Activated CD4-positive, alpha-beta T cell treated with anti-CD3 and anti-CD28 coated beads for 1 hour (primary cell): ENCODE results near the gene ARID4A.
"Not testable (repeated sequence)": the region's sequence is repeated elsewhere in the genome, so short reads cannot be mapped to it uniquely, and the experiment has no call there.

Source experiments
- DNase-seq: peaks from one replicate; pipeline ENCODE4 v3.0.0-alpha.2; 2020

ARID4A gene

GRCh38 chr14:58298477-58299400 is at the start of gene ARID4A:
ARID4A (plus strand) TSS chr14:58298555; CDS start chr14:58299855, 1,300 bp downstream.
- peak; percentile 16 for DNase-seq

- no peak for DNase-seq
Measured at GRCh38 chr14:58249611-58250010, 48.7 kb upstream of the ARID4A start.

- DNase-seq = no peak
Measured at GRCh38 chr14:58258156-58258555, 40.2 kb upstream of the ARID4A start.

- not testable (repeated sequence) for DNase-seq
Measured at GRCh38 chr14:58262005-58262404, 36.4 kb upstream of the ARID4A start.

- no peak for DNase-seq
Measured at GRCh38 chr14:58265401-58265800, 33.0 kb upstream of the ARID4A start.

GRCh38 chr14:58270628-58271027 is 27.7 kb upstream of the ARID4A start:
- DNase-seq = no peak

- DNase-seq = no peak
Measured at GRCh38 chr14:58272588-58273372, 25.6 kb upstream of the ARID4A start.

- no peak for DNase-seq
Measured at GRCh38 chr14:58274881-58275280, 23.5 kb upstream of the ARID4A start.

GRCh38 chr14:58275527-58276190 is 22.7 kb upstream of the ARID4A start:
- DNase-seq = no peak

GRCh38 chr14:58276208-58276607 is 22.1 kb upstream of the ARID4A start:
- no peak for DNase-seq

GRCh38 chr14:58278177-58278576 is 20.2 kb upstream of the ARID4A start:
- DNase-seq = no peak

GRCh38 chr14:58280954-58281787 is 17.2 kb upstream of the ARID4A start:
- no peak for DNase-seq

- DNase-seq = no peak
Measured at GRCh38 chr14:58281969-58282368, 16.4 kb upstream of the ARID4A start.

GRCh38 chr14:58282925-58283593 is 15.3 kb upstream of the ARID4A start:
- DNase-seq = no peak

- DNase-seq = no peak
Measured at GRCh38 chr14:58283730-58284129, 14.6 kb upstream of the ARID4A start.

GRCh38 chr14:58285132-58285531 is 13.2 kb upstream of the ARID4A start:
- no peak for DNase-seq

- no peak for DNase-seq
Measured at GRCh38 chr14:58287607-58288042, 10.7 kb upstream of the ARID4A start.

GRCh38 chr14:58288106-58288792 is 10.1 kb upstream of the ARID4A start:
- no peak for DNase-seq

GRCh38 chr14:58291646-58292045 is 6.7 kb upstream of the ARID4A start:
- DNase-seq = no peak

- DNase-seq = no peak
Measured at GRCh38 chr14:58292187-58292586, 6.2 kb upstream of the ARID4A start.

- no peak for DNase-seq
Measured at GRCh38 chr14:58294201-58294600, 4.2 kb upstream of the ARID4A start.
